Dedifferentiated amniotic fluid mesenchymal stem cell (primary cell): Measurements from ENCODE around the gene ALK.
A peak's percentile ranks its signal among the peaks of the same experiment; 100 is the strongest.

Experiments
- DNase-seq: peaks from one replicate; pipeline ENCODE4 v3.0.0-alpha.2; 2016; ENCODE audit errors: extremely low spot score

The ALK gene

GRCh38 chr2:29530281-29530680 lies 391.1 kb downstream of the ALK start:
- DNase-seq: no peak

GRCh38 chr2:29528891-29529520 lies 392.4 kb downstream of the ALK start:
- peak; percentile 61 for DNase-seq

- DNase-seq: no peak
Observed at GRCh38 chr2:29528371-29528770, 393.0 kb downstream of the ALK start.

- DNase-seq: no peak
Observed at GRCh38 chr2:29527947-29528346, 393.4 kb downstream of the ALK start.

- no peak for DNase-seq
Observed at GRCh38 chr2:29526587-29527586, 394.5 kb downstream of the ALK start.

GRCh38 chr2:29525921-29526320 lies 395.5 kb downstream of the ALK start:
- no peak for DNase-seq

- DNase-seq: no peak
Observed at GRCh38 chr2:29524652-29525051, 396.7 kb downstream of the ALK start.

- peak; percentile 52 for DNase-seq
Observed at GRCh38 chr2:29522951-29523669, 398.3 kb downstream of the ALK start.

GRCh38 chr2:29520001-29520400 lies 401.4 kb downstream of the ALK start:
- DNase-seq: no peak

GRCh38 chr2:29519338-29519925 lies 402.0 kb downstream of the ALK start:
- peak; percentile 77 for DNase-seq

- no peak for DNase-seq
Observed at GRCh38 chr2:29518646-29519337, 402.6 kb downstream of the ALK start.

- peak; percentile 45 for DNase-seq
Observed at GRCh38 chr2:29518010-29518409, 403.4 kb downstream of the ALK start.

- DNase-seq: no peak
Observed at GRCh38 chr2:29517413-29517812, 404.0 kb downstream of the ALK start.

- no peak for DNase-seq
Observed at GRCh38 chr2:29516767-29517166, 404.6 kb downstream of the ALK start.

GRCh38 chr2:29509878-29510277 lies 411.5 kb downstream of the ALK start:
- DNase-seq: no peak

- no peak for DNase-seq
Observed at GRCh38 chr2:29509397-29509796, 412.0 kb downstream of the ALK start.

- no peak for DNase-seq
Observed at GRCh38 chr2:29504746-29505145, 416.6 kb downstream of the ALK start.

GRCh38 chr2:29502460-29502911 lies 418.9 kb downstream of the ALK start:
- DNase-seq: no peak

- DNase-seq: no peak
Observed at GRCh38 chr2:29497375-29497774, 424.0 kb downstream of the ALK start.

GRCh38 chr2:29496198-29496597 lies 425.2 kb downstream of the ALK start:
- no peak for DNase-seq

- no peak for DNase-seq
Observed at GRCh38 chr2:29495536-29496060, 425.8 kb downstream of the ALK start.
